Embryonic facial prominence (tissue), 1 donor: ENCODE results near the gene MRPL49.
"Not testable (repeated sequence)": the region's sequence is repeated elsewhere in the genome, so short reads cannot be mapped to it uniquely, and the experiment has no call there.

Experiments
- DNase-seq: peaks from one replicate; pipeline ENCODE4 v3.0.0-alpha.2; 2016; ENCODE audit errors: extremely low spot score

The MRPL49 gene

GRCh38 chr11:65165410-65166317 lies 43.5 kb downstream of the MRPL49 start:
- DNase-seq, result no peak

GRCh38 chr11:65166893-65167292 lies 44.8 kb downstream of the MRPL49 start:
- no peak for DNase-seq

GRCh38 chr11:65167656-65168055 lies 45.5 kb downstream of the MRPL49 start:
- no peak for DNase-seq

DNA sequence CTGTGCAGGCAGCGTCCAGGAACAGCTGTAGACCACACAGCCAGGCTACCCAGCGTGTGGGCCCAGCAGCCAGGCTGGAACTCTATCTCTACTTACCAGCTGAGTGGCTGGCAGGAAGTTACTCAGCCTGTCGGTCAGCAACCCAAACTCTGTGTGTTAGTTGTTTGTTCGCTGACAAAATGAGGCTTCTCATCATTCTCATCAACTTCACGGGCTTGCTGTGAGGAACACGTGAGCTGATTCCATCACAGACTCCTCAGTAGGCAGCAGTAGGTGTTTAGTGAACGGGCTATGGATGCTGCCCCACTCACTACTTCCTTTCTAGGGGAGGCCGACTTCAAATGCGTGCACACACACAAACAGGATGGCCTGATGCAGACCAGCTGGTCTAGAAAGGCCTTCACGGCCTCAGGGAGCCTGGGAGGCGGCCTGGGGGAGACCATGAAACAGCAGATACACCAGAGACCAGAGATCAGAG lies 47.1 kb downstream of the MRPL49 start:
- DNase-seq, result no peak

DNA sequence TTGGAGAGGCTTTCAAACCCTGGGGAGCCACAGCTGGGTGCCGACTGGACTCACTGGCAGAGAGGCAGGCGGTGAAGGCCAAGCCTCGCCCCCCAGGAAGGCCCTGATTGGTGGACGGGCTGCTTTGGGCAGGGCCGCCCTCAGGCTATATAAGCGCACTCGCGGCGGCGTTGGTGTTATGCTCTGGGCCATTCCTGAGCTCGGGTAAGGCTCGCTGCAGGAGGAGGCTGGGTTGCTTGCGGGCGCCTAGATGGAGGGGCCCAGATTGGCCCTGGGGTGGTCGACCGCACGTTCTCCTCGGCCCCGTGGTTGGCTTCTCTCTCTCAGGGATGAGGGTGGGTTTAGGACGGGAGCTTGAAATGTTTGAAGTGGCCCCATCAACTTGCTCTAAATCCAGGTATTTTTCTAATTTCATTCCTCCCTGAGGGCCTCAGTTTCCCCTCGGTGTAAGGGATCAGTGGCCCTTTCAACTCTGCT lies 48.0 kb downstream of the MRPL49 start, which contains the start of gene SPDYC:
Gene SPDYC (plus strand): TSS at position 176 of the 477 bp plus-strand sequence. CDS start 1,125 bp downstream, outside the sequence.
- no peak for DNase-seq

GRCh38 chr11:65172600-65172999 lies 50.5 kb downstream of the MRPL49 start:
- DNase-seq, result no peak

GRCh38 chr11:65174571-65175010 lies 52.5 kb downstream of the MRPL49 start:
- DNase-seq, result not testable (repeated sequence)
